Fibroblast of mammary gland (primary cell): ENCODE data around the gene RBM17.

Source experiments
- DNase-seq: peaks from one replicate; pipeline ENCODE4 v3.0.0-alpha.2; 2010; ENCODE audit warnings: low read depth
- H3K4me3 ChIP-seq: 2 replicates; pipeline ENCODE4 v1.5.1; 2011; ENCODE audit warnings: low read depth, mild to moderate bottlenecking, low read length, moderate library complexity; ENCODE audit not compliant: control insufficient read depth
- TF ChIP-seq, protein P1 (sequence below): conservative IDR thresholded peaks from 2 replicates; pipeline ENCODE4 v1.5.1; 2011; ENCODE audit warnings: low read depth, low read length, inconsistent platforms; ENCODE audit not compliant: control insufficient read depth, insufficient read depth

Gene RBM17

DNA sequence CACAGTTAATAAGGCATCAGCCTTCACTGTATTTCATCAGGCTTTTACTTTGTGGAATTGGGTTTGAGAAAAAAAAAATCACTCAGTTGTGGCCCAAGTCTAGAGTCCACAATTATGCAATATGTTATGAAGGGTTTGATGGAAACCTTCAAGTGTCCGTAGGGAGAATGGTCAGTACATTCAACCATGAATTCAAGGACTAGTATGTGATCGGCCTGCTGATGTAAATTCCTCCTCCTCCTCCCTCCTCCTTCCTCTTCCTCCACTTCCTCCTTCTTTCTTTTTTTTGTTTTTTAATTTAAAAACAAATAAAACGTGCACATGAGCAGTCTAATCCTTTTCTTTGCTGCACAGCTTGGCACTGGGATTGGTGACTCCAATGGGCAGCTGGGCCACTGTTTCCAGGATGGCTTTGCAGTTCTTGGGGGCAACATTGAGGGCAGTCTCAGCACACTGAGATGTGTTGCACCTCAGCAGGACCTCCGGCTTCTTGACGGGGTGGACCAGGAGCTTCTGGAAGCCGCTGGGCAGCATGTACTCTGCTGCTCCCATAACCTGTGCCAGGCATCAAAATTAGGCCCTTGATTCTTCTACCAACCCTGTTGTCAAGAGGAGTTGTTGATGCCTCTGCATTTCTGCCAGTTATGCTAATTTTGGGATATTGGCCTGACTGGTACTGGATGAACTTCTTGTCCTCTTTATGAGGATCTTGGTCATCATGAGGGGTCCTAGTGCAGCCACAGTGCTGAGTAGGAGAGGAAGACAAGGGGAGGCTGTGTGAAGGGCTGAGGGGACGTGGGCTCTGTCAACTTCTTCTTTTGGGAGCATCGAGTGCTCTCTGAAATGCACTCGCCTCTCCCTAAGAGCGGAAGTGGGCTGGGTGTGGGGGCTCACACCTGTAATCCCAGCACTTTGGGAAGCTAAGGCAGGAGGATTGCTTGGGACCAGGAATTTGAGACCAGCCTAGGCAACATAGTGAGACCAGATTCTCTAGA lies 17.4 kb upstream of the RBM17 start:
- DNase-seq, result no peak
- TF ChIP-seq, protein P1, sequence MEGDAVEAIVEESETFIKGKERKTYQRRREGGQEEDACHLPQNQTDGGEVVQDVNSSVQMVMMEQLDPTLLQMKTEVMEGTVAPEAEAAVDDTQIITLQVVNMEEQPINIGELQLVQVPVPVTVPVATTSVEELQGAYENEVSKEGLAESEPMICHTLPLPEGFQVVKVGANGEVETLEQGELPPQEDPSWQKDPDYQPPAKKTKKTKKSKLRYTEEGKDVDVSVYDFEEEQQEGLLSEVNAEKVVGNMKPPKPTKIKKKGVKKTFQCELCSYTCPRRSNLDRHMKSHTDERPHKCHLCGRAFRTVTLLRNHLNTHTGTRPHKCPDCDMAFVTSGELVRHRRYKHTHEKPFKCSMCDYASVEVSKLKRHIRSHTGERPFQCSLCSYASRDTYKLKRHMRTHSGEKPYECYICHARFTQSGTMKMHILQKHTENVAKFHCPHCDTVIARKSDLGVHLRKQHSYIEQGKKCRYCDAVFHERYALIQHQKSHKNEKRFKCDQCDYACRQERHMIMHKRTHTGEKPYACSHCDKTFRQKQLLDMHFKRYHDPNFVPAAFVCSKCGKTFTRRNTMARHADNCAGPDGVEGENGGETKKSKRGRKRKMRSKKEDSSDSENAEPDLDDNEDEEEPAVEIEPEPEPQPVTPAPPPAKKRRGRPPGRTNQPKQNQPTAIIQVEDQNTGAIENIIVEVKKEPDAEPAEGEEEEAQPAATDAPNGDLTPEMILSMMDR, result no peak
- no peak overlapping the region for H3K4me3 ChIP-seq

DNA sequence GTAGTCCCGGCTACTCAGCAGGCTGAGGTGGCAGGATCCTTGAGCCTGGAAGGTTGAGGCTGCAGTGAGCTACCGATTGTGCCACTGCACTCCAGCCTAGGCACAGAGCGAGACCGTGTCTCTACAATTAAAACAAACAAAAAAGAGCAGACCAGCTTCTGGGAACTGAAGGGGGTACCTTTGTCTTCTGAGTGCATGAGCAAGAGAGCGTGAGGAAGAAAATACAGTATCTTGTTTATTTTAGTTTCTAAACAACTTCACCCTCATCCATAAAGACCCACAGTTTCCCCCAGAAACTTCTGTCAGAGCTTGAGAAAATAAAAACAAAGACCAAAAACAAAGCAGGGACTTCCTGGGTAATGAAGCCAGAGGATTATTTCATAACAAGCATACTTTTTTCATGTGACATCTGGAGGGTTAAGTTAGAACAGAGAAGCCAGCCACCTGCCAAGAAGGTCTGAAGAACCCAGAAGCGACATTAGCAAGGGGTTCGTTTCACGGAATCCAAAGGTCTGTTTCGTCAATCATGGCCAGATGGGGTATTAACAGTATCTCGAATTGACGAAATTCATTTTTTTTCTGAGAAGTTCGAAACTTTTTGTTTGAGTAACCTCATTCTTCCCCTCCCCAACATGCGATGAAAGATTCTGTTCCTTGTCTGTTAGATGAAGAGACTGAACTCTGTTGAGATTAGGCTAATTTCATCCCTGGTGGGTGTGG lies 16.5 kb upstream of the RBM17 start:
- no peak overlapping the region for H3K4me3 ChIP-seq
- TF ChIP-seq, protein P1, result no peak
- DNase-seq, result no peak

DNA sequence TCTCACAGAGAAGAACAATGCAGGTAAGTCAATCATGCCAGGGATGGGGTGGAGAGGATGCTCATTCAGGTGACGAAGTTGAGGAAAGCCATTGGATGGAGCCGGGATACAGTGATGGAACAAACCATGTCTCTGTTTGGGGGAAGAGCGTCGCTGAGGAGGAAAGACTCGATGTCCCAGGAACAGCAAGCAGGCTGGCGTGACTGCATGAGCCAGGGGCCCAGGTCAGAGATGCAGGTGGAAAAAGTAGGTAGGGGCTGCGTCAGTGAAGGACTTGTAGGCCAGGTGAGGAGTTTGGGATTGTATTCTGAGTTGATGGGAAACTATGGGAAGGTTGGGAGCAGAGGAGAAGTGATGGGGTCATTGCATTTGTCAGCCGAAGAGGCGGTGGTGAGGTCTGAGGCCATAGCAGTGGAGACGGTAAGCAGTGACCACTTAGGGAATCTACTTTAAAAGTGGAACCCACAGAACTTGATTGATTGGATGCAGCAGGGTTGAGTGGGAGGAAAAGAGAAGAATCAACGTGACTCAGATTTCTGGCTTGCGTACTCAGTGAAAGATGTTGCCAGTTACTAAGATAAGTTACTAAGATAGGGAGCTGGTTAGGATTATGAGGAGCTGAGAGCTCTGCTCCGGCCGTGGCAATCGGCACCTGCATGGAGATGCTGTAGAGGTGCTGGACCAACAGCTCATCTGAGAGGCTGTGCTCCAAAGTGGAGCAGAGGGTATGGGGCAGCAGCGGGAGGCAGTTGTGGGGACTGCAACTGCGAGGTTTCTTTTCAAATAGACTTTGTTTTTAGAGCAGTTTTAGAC lies 14.1 kb upstream of the RBM17 start:
- DNase-seq, result peak; percentile 87

DNA sequence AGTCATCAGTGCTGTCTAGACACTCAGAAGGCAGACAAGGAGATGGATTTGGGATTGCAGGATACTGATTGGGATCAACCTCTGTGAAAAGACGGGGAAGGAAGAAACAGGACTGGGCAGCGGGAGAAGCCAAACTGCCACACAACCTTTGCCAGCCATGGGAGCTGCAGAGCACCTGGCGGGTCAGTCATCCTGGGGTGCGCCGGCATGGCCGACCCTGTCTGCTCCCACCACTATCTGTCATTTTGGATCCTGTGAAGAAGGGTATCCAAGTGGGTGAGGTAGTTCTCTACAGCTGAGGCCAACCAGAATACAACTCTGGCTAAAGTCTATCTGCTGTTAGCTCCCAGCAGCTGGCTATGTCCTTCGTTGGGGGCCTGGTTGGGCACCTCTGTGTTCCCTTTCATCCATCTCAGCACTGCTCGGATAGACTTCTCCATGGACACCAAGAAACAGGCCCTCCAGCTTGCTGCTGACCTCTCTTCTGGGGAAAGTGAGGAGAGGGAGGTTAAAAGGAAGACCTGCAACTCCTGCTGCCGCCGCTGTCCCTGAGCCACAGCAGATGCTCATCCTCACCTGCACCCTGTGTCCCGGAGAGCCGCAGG lies 11.7 kb upstream of the RBM17 start:
- TF ChIP-seq, protein P1, result no peak
- no peak for DNase-seq
- no peak overlapping the region for H3K4me3 ChIP-seq

More for the DNA sequence above, 14.1 kb upstream of the RBM17 start:
- H3K4me3 ChIP-seq, result peak overlapping the region; percentile 6
- TF ChIP-seq, protein P1, result no peak

DNA sequence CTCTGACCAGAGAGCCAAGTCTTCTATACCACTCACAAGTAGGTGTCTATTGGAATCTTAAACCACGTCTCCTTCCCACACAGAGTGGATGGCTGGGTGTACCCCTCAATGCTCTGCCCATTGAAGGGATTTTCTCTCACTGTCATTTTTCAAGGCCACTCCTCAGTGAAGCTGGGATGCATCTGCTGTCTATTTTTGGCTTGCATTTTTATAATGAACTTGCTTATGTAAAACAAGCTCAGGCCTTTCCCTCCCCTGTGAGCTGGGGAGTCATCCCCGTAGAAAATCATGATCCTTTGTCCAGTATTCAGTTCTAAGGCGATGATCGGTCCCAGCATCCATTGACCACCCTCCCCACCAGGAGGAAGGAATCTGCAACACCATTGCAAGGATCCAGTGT lies 9.8 kb upstream of the RBM17 start:
- no peak for DNase-seq
- TF ChIP-seq, protein P1, result no peak
- H3K4me3 ChIP-seq, result no peak overlapping the region

DNA sequence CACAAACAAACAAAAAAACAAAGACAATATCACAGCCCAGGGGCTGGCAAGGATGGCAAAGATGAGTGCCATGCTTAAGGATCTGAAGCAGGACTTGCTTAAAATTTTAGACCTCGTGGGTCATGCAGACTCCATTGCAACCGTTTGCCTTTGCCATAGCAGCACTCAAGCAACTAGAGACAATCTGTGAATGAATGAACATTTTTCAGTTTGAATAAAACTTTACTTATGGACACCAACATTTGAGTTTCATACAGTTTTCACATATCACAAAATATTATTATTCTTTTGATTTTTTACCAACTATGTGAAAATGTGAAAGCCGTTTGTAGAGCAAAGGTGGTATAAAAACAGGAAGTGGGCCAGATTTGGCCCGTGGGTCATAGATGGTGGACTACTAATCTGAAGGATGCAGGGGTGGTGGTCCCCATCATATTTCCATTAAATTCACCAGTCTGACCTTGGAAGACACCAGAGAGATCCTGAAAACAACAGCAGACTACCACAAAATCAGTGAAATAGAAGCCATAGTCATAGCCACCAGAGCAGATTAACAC lies 8.3 kb upstream of the RBM17 start:
- no peak for DNase-seq
- no peak overlapping the region for H3K4me3 ChIP-seq
- TF ChIP-seq, protein P1, result no peak
